GM19467 (cell line): ENCODE data around the gene IL11.

Experiments
- ATAC-seq: cut with Tn5 transposase; IDR thresholded peaks from one replicate; pipeline ENCODE4 v1.9.1; 2021; ENCODE audit warnings: mild to moderate bottlenecking, moderate library complexity; ENCODE audit not compliant: unreplicated experiment

IL11 gene

GRCh38 chr19:55353803-55354697, 16.2 kb downstream of the IL11 start:
- ATAC-seq = no peak

- no peak for ATAC-seq
Measured at GRCh38 chr19:55353356-55353802, 16.9 kb downstream of the IL11 start.

GRCh38 chr19:55352549-55353145, 17.6 kb downstream of the IL11 start:
- no peak for ATAC-seq

- no peak for ATAC-seq
Measured at GRCh38 chr19:55352040-55352439, 18.2 kb downstream of the IL11 start.

GRCh38 chr19:55350620-55351315, 19.5 kb downstream of the IL11 start:
- no peak for ATAC-seq

GRCh38 chr19:55348317-55349034, 21.8 kb downstream of the IL11 start:
- ATAC-seq = no peak

GRCh38 chr19:55347442-55348009, 22.7 kb downstream of the IL11 start:
- no peak for ATAC-seq

- ATAC-seq = no peak
Measured at GRCh38 chr19:55346725-55347441, 23.4 kb downstream of the IL11 start.

GRCh38 chr19:55345818-55346724, 24.2 kb downstream of the IL11 start:
- no peak for ATAC-seq

GRCh38 chr19:55345101-55345817, 25.0 kb downstream of the IL11 start:
- no peak for ATAC-seq

GRCh38 chr19:55344444-55344843, 25.8 kb downstream of the IL11 start:
- ATAC-seq = no peak

- no peak for ATAC-seq
Measured at GRCh38 chr19:55341595-55342531, 28.4 kb downstream of the IL11 start.

- ATAC-seq = no peak
Measured at GRCh38 chr19:55341171-55341588, 29.1 kb downstream of the IL11 start.

- ATAC-seq = no peak
Measured at GRCh38 chr19:55340784-55341147, 29.5 kb downstream of the IL11 start.

- ATAC-seq = no peak
Measured at GRCh38 chr19:55339889-55340783, 30.1 kb downstream of the IL11 start.
